GM21576 (cell line): ENCODE results near the gene ZNF341.
"Not testable (repeated sequence)": the region's sequence is repeated elsewhere in the genome, so short reads cannot be mapped to it uniquely, and the experiment has no call there.

Experiments
- ATAC-seq: cut with Tn5 transposase; IDR thresholded peaks from one replicate; pipeline ENCODE4 v1.9.1; 2021; ENCODE audit warnings: mild to moderate bottlenecking, moderate library complexity; ENCODE audit not compliant: unreplicated experiment

Gene ZNF341

GRCh38 chr20:33791959-33792597 is 60.3 kb downstream of the ZNF341 start:
- ATAC-seq: no peak

DNA sequence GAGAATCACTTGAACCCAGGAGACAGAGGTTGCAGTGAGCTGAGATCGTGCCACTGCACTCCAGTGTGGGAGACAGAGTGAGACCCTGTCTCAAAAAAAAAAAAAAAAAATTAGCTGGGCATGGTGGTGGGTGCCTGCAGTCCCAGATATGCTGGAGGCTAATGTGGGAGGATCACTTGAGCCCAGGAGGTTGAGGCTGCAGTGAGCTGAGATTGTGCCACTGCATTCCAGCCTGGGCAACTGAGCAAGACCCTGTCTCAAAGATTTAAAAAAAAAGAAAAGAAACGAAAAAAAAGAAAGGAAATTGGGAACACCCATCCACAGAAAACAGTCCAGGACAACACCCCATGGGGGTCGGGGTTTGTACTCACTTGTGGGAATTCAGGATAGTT is 60.8 kb downstream of the ZNF341 start:
- not testable (repeated sequence) for ATAC-seq

DNA sequence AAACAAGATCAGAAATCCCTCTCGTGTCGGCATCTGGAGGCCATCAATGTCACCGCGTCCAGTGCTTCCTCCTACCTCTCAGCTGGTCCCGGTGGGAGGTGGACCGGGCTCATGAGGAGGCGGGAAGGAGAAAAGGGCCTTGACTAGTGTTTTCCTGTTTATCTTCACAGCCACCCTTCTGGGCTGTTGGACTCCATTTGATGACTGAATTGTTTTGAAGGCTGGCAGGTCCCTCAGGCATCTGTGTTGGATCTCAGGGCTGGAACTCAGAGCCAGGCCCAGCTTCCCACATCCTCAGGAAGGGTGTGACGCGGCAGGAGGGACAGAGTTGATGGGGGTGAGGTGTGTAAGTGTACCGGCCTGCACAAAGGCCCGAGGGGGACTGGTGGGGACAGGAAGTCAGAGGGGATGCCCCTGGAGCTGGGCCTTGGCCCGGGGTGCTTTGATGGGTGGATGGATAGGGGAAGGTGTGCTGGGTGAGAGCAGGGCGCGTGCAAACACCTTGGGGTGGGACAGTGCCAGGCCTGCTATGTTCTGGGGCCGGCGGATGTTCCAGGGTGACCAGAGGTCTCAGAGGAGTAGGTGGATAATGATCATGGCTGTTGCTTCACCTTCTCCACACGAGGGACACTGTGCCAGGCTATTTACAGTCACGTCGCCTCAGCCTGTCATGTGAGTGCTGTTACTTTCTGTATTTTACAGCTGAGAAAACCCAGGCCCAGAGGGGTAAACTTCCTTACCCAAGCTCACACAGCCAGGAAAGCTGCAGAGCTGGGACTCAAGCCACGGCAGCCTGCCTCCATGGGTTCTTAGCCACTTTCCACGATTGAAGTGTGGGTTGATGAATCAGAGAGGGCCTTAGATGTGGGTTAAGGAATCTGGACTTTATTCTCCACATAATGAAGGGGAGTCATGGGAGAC is 61.5 kb downstream of the ZNF341 start:
- no peak for ATAC-seq

DNA sequence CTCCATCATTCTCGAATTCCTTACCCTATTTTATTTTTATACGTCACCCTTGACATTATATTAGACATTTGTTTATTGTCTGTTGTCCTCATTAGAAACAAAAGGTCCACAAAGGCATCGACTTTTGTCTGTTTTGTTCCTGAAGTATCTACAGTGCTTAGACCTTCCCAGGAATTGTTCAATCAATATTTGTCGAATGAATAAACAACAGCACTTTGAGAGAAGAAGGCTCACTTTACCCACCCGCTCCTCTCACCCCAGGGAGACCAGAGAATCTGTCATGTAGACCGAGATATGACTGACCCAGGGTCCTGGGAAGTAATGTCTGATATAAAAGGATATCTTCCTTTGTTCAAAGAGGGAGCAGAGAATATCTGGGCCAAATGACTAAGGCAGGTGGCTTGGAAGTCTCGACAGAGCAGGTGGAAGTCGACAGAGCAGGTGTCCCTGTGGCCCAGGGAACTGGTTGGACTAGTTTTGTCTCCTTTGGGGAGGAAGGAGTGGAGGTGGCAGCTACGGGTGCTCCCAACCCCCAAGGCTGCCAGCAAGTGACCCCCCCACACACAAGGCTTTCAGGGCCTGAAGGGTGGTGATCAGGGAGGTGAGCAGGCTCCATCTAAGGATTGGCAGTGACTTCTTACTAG is 64.6 kb downstream of the ZNF341 start:
- ATAC-seq: no peak

DNA sequence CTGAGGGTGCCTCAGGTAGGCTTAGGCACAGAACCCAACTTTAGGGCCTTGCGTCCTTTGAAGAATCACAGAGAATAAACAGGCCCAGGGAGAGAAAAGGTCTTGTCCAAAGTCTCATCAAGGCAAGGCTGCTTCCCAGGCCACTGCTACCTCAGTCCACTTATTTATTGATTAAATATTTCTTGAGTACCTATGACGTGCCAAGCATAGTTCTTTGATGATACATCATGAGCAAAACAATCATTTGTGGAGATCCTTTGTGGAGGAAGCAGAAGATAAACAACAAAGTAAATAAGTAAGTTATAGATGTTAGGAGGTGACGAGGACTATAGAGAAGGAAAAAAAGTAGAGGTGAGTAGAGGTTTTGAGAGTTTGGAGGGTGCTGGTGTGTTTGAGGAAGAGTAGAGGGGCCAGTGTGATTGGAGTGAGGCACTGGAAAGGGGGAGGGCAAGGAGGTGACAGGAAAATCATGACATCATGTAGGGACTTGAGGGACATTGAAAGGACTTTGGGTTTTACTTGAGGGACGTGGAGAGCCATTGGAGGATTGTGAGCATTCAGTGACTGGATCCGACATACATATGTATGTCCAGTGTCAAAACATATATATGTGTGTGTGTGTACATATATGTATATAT is 65.2 kb downstream of the ZNF341 start:
- no peak for ATAC-seq

GRCh38 chr20:33798444-33798843 is 66.6 kb downstream of the ZNF341 start:
- no peak for ATAC-seq

DNA sequence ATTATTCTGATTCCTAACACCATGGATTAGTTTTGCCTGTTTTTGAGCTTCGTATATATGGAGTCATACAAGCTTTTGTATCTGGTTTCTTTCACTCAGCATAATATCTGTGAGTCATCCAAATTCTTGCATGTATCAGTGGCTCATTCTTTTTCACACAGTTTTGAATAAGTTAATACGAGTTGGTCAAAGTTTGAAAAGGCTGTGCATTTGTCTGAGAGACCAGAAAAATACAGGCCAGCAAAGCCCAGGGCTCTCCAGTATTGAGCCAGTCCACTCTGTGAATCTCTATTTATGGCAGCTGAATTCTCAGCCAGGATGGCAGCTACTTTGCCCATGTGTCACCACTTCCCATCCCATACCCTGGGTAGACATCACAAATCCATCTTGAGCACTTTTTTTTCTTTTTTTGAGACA is 72.1 kb downstream of the ZNF341 start:
- no peak for ATAC-seq

DNA sequence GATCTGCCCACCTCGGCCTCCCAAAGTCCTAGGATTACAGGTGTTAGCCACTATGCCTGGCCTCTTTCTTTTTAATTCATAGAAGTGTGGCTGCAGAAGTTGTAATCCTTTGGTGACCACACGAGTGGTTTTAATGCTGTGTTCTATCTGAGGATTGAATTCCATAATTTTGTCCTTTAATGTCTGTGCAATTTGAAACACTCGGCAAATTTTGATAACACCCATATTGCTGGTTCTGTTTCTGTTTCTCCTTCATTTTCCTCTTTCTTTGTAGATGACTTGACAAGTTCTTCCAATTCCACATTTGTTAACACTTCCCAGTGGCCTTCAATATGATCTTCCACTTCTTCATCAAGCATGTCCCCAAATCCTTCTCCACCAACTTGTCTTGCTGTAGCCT is 76.6 kb downstream of the ZNF341 start:
- no peak for ATAC-seq

- ATAC-seq: no peak
Measured at GRCh38 chr20:33810259-33810658, 78.5 kb downstream of the ZNF341 start.

GRCh38 chr20:33810885-33811775 is 79.3 kb downstream of the ZNF341 start, which contains the start of gene CHMP4B:
Gene CHMP4B, plus strand, starts transcription at chr20:33811348. Its CDS starts 121 bp downstream, at chr20:33811469.
- peak; percentile 93 for ATAC-seq

GRCh38 chr20:33811776-33812151 is 80.0 kb downstream of the ZNF341 start:
- ATAC-seq: no peak

DNA sequence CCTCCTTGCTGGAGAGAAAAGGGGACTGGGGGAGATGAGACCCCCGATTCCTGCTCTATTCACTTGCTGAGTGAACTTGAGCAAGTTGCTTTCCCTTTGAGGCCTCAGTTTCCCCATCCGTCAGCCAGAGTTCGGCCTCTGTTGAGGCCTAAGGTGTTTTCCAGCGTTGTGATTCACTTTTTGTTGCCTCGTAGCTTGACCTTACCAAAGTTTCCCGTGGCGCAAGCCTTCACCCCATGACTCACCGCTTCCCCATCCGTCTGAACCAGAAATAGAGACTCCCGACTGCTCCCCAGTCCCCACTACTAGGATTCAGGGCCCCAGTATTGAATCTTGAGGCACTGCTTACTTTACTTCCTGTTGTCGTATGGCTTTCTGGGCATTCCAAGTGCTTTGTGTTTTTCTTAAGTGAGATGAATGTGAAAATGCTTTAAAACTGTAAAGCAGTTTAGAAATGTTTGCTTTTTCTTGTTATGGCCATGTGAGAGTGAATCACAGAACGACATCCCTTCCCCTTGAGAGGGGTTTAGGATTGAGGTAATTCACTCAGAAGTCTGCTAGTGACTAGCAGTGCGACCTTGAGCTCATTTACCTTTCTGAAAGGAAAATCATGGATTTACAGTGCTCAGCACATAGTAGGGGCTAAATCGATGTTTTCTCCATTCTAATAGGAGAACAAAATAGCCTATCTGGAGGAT is 80.5 kb downstream of the ZNF341 start:
- no peak for ATAC-seq

GRCh38 chr20:33812908-33813462 is 81.2 kb downstream of the ZNF341 start:
- ATAC-seq: no peak

DNA sequence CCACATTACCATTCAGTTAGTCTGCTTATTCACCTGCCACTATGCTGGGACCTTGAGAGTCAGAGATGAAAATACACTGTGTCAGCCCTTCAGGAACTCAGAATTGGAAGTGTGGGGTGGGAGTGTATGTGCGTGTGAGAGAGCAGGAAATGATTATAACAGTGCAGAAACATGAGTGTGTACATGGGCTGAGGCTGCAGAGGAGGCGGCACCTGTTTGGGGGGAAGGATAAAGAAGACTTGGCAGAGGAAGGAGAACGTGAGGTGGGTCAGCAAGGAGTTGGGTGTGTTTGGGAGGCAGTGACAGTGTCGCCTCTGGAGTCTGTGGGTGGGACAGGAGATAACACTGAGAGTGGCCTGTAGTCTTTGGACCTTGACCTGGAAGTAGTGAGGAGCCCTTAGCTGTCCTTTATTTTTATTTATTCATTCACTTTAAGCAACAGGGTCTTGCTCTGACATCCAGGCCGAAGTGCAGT is 82.5 kb downstream of the ZNF341 start:
- no peak for ATAC-seq

- no peak for ATAC-seq
Measured at GRCh38 chr20:33815671-33816070, 83.9 kb downstream of the ZNF341 start.

- ATAC-seq: no peak
Measured at GRCh38 chr20:33816191-33816590, 84.4 kb downstream of the ZNF341 start.

DNA sequence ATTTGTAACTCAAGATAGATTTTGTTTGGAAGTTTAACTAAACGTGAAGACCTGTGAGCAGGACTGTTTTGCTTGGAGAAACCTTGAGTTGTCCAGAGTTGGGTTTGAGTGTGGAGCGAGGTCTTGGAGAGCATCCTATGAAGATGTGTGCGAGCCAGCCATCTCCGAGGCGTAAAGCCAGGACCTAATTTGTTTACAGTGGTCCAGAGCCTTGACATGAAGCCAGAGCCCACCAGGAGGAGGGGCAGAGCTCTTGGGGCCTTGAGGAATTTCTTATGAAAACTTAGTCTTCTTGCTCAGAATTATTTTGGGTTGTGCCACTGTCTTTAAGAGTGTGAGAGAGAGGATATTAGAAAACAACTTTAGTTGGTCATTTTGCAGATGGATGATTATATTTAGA is 85.6 kb downstream of the ZNF341 start:
- no peak for ATAC-seq

GRCh38 chr20:33819456-33819855 is 87.7 kb downstream of the ZNF341 start:
- ATAC-seq: no peak

- no peak for ATAC-seq
Measured at GRCh38 chr20:33820362-33820761, 88.6 kb downstream of the ZNF341 start.
